ENCODE results near the gene STRBP. TPM values are rescaled to one million over a fixed set of nuclear protein-coding genes. Genes with fewer than 3 reads are reported as not detected.

STRBP gene
- total RNA-seq, 4 donors from 2014 or later: 6.0 to 9.3 (median 8.1) TPM

- no peak for TF ChIP-seq CTCF (IDR thresholded peaks at IDR 0.05)
- ATAC-seq (ENCODE audit: low FRiP score): no peak
- DNase-seq (ENCODE audit: low spot score): no peak
These were observed 895 bp upstream of the STRBP start for GRCh38 chr9:123269281-123269680.

- ATAC-seq (ENCODE audit: low FRiP score): peak; percentile 47
- no peak for DNase-seq (ENCODE audit: low spot score)
- no peak for TF ChIP-seq CTCF (IDR thresholded peaks at IDR 0.05)
These were observed 254 bp downstream of the STRBP start for GRCh38 chr9:123268199-123268464.

- ATAC-seq (ENCODE audit: low FRiP score): peak; percentile 15
- no peak for DNase-seq (ENCODE audit: low spot score)
These were observed 746 bp downstream of the STRBP start for GRCh38 chr9:123267481-123268198.

GRCh38 chr9:123266655-123267399 is 1.6 kb downstream of the STRBP start:
- no peak for DNase-seq (ENCODE audit: low spot score)
- no peak for TF ChIP-seq CTCF (IDR thresholded peaks at IDR 0.05)

More at GRCh38 chr9:123267481-123268198, 746 bp downstream of the STRBP start:
- TF ChIP-seq CTCF (IDR thresholded peaks at IDR 0.05): no peak

GRCh38 chr9:123265833-123266232 is 2.6 kb downstream of the STRBP start:
- DNase-seq (ENCODE audit: low spot score) (no peak), ATAC-seq (ENCODE audit: low FRiP score) (no peak)
- TF ChIP-seq CTCF (IDR thresholded peaks at IDR 0.05): no peak

More at GRCh38 chr9:123266655-123267399, 1.6 kb downstream of the STRBP start:
- no peak for ATAC-seq (ENCODE audit: low FRiP score)

- ATAC-seq (ENCODE audit: low FRiP score) (no peak), DNase-seq (ENCODE audit: low spot score) (no peak)
- no peak for TF ChIP-seq CTCF (IDR thresholded peaks at IDR 0.05)
These were observed 5.2 kb downstream of the STRBP start for GRCh38 chr9:123263227-123263626.

- no peak for DNase-seq (ENCODE audit: low spot score)
- no peak for TF ChIP-seq CTCF (IDR thresholded peaks at IDR 0.05)
- ATAC-seq (ENCODE audit: low FRiP score): no peak
These were observed 6.0 kb downstream of the STRBP start for GRCh38 chr9:123262338-123262737.
